CD4-positive, alpha-beta T cell treated with Interleukin-4 for 1 hour (primary cell): ENCODE data around the gene MAST3.

Source experiments
- DNase-seq, 2 donors: peaks; one replicate each; pipeline ENCODE4 v3.0.0-alpha.2; 2020 to 2022

MAST3 gene

GRCh38 chr19:18161636-18162002, 64.0 kb downstream of the MAST3 start:
- no peak for DNase-seq

DNA sequence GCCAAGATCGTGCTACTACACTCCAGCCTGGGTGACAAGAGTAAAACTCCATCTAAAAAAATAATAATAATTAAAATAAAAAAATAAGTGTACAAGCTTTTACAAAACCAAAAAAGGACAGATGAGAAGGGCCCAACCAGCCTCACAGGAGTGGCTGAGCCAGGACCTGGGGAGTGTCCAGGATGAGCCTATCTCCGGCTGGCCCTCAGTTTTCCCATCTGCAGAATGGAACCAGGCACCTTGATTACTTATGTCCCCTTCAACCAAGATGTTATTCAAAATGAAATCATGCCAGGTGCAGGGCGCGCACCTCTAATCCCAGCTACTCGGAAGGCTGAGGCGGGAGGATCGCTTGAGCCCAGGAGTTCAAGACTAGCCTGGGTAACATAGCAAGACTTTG, 66.5 kb downstream of the MAST3 start:
- DNase-seq, result no peak

DNA sequence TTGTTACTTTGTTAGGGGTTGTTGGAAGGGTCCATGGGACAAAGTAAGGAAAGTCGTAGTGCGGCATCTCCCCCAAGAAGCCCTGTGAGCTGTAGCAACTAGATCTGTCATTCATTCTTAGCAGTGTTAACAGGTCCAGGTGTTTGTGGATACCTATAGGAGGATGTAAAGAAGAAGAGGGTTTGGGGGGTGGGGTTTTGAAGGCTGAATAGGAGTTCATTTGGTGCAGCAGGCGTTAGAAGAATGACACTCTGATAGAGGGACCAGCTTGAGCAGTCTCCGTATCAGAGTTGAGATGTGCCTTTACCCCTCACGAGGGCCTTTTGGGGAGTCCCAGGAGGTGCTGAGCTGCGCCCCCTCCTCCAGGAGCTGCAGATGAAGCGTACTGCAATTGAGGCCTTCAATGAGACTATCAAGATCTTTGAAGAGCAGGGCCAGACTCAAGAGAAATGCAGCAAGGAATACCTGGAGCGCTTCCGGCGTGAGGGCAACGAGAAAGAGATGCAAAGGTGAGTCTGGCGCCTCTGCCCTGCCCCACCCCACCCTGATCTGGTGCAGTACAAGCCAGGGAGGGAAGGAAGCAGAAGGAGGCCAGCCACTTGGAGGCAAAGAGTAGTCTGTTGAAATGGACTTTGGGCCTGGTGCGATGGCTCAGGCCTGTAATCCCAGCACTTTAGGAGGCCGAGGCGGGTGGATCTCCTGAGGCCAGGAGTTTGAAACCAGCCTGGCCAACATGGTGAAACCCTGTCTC, 68.4 kb downstream of the MAST3 start:
- DNase-seq, result no peak

- DNase-seq, result no peak
Measured at GRCh38 chr19:18167011-18167410, 69.4 kb downstream of the MAST3 start.

GRCh38 chr19:18167975-18168645, 70.5 kb downstream of the MAST3 start:
- peak; percentile 72 to 73 for DNase-seq

DNA sequence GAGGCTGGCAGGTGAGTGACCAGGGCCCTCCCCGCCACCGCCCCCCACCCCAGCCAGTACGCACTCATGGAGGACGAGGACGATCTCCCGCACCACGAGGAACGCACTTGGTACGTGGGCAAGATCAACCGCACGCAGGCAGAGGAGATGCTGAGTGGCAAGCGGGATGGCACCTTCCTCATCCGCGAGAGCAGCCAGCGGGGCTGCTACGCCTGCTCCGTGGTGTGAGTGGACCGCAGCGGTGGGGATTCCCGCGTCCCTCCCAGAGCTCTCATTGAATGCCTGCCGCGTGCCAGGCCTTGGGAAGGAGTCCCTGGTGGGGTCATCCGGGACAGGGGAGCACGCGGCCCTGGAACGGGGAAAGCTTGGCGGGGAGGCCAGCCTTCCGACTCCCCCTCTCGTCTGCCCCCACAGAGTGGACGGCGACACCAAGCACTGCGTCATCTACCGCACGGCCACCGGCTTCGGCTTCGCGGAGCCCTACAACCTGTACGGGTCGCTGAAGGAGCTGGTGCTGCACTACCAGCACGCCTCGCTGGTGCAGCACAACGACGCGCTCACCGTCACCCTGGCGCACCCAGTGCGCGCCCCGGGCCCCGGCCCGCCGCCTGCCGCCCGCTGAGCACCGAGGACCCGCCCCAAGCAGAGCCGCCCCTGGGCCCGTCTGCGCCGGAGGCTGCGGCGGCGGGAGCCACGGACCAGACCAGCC, 71.2 kb downstream of the MAST3 start:
- DNase-seq, result no peak

- peak in 1 of 2 donors; percentile 74 for DNase-seq
Measured at GRCh38 chr19:18170714-18171255, 73.2 kb downstream of the MAST3 start.

DNA sequence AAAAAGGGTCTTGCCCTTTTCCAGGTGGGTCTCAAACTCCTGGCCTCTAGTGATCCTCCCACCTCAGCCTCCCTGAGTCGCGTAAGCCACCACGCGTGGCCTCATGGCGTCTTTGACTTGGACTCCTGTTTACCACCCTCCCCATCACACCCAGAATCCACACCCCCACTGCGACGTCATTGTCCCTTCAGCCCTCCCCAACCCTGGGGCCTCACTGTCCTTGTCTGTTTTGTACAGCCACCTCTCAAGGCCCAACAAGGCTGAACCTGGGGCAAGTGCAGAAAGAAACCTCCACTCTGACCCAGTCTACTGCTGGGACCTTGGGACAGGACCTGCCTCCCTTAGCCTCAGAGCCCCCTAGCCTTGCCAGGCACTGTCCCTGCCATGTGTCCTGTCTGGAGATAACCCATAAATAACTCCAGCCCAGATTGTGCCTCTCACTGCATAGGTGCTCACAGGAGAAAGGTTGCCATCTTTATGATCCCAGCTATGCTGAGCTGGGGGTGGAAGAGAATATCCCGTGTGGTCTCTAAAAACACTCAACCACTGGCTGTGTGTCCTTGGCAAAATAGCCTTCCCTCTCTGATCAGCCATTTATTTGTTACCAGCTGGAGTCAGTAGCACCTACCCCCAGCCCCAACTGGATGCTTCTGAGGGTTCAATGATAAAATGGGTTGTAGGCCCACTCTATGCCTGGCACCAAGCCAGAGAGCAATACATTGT, 74.2 kb downstream of the MAST3 start:
- peak in 1 of 2 donors; percentile 46 for DNase-seq

DNA sequence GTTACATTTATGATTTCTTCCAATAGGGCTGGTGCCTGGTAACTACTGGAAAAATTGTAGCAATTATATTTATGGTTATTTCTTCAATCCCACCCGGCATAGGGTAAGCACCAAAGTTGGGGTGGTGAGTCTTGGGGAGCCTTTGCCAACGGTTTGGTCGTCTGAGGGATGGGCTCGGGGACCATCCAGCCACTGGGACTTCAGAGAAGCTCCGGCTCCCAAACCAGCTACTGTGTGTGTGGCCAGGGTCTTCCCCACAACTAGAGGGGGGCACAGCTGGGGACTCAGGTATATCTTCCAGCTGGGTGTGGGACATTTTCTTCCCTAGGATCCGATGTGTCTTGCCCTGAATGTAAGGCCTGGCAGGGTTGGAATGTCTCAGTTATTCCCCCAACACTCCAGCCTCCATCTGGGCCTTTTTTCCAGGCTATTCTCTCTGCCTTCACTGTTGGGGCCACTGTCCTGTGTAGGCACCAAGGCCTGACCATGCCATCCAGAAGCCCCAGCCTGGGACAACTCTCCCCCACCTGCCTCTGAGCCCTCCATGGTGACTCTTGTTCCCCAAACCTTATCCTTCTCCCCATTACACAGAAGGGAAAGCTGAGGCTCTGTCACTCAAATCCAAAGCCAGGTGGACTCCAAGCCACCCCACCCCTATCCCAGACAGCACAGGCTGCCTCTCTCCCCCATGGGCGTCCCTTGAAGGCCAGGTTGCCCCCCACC, 74.9 kb downstream of the MAST3 start:
- DNase-seq, result no peak

GRCh38 chr19:18173054-18173571, 75.5 kb downstream of the MAST3 start:
- DNase-seq, result peak; percentile 30 to 86

DNA sequence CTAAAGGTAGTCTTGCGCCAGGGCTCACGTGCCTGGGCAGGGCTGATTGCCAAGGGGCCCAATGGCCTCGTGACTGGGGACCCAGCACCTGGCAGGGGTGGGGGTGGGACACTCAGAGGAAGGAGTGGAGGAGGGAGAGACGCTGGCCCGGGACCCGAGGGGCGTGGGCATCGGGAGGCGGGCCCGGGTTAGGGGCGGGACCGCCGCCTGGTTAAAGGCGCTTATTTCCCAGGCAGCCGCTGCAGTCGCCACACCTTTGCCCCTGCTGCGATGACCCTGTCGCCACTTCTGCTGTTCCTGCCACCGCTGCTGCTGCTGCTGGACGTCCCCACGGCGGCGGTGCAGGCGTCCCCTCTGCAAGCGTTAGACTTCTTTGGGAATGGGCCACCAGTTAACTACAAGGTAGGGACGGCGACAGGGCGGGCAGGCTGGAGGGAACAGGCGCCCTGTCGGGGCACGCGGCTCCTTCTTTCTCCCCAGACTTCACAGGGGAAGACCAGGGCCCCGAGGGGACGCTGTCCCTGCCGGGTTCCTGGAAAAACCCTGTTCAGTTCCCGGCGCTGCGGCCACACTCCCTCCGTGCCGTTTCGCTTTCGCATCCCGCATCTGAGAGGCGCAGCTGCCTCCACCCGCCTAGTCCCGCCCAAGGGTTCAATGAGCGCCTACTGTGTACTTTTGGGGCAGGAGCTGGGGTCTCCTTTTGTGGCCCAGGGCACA, 76.2 kb downstream of the MAST3 start, which contains the start of gene IFI30:
IFI30 (plus strand) TSS at position 242 of the 717 bp plus-strand sequence; CDS start at position 271, 29 bp downstream.
- peak; percentile 69 to 91 for DNase-seq

GRCh38 chr19:18174983-18175382, 77.4 kb downstream of the MAST3 start:
- no peak for DNase-seq

- no peak for DNase-seq
Measured at GRCh38 chr19:18176367-18177310, 79.1 kb downstream of the MAST3 start.

GRCh38 chr19:18179957-18180356, 82.4 kb downstream of the MAST3 start:
- no peak for DNase-seq

DNA sequence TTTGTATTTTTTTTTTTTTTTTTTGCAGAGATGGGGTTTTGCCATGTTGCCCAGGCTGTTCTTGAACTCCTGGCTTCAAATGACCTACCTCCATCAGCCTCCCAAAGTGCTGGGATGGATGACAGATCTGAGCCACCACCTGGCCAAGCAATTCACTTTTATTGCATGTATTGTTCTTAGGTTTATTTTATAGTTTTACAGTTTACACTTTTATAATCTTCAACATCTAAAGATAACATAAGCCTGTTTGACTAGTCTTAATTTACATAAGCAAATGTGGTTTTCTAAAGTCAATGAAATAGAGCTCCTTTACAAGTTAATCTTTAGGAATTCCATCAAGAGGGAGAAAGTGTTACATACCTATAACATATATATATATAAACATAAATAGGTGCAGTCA, 86.0 kb downstream of the MAST3 start:
- no peak for DNase-seq

GRCh38 chr19:18185538-18185937, 88.0 kb downstream of the MAST3 start:
- DNase-seq, result no peak

- DNase-seq, result no peak
Measured at GRCh38 chr19:18190278-18190677, 92.7 kb downstream of the MAST3 start.

DNA sequence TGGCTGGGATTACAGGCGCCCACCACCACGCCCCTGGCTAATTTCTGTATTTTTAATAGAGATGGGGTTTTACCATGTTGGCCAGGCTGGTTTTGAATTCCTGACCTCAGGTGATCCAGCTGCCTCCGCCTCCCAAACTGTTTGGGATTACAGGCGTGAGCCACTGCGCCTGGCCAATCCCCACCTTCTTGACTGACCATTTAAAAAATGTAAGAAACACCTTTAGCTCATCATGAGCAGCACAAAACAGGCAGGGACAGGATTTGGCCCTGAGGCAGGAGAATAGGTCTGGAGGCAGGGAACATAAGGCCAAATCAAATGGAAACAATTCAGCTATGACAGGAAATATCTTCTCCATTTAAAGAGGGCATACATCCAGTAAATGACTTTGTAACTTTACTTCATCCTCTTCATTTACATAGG, 94.1 kb downstream of the MAST3 start:
- no peak for DNase-seq

DNA sequence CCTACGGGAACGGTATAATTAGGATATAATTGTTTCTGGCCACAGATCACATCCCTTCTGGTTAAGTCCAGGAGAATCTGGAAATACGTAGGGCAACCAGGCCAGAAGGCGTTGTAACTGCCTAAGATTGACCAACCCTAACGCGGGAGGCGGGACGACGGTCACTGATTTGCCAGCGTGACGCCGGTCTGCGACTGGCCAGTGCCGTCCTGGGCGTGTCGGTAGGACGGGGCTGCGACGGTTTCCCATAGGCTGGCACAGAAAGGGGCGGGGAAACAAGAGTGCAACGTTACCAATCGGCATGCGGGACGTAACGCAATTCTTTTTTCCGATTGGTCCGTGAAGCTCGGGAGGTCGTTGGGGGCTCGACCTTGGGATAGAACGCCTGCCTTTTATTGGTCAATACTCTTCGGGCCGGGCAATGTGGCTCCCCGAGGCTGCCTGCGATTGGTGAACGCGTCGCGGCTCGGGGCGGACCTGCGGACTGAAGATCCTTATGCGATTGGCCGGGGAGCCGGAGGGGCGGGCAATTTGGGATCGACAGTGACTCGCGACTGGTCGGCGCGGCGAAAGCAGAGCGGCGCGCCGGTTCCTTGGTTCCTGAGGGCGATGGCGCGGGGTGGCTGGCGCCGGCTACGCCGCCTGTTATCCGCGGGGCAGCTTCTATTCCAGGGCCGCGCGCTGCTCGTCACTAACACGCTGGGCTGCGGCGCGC, 95.3 kb downstream of the MAST3 start, which contains the start of gene MPV17L2:
MPV17L2 (plus strand) TSS at position 546 of the 715 bp plus-strand sequence; CDS start at position 610, 64 bp downstream.
- peak; percentile 100 for DNase-seq
